H1 (cell line): Measurements from ENCODE around the gene IFT43. TPM values are rescaled to one million over a fixed set of nuclear protein-coding genes. Genes with fewer than 3 reads are reported as not detected.

ENCODE experiments used
- CTCF ChIA-PET: fragments of 300-600 bp; sonication (Branson Sonifier 250); formaldehyde crosslinking; loops from one replicate; lab custom pipeline; 2021; ENCODE audit not compliant: partially characterized antibody; lab: Charles Lee
- POLR2A ChIA-PET: fragments of 300-600 bp; sonication (Branson Sonifier 250); formaldehyde crosslinking; loops from one replicate; lab custom pipeline; 2021; ENCODE audit warnings: inconsistent platforms; ENCODE audit not compliant: partially characterized antibody; lab: Charles Lee
- DNase-seq, 2 experiments: peaks; one replicate each; pipeline versions ENCODE4 v3.0.0 to v3.0.0-alpha.2; 2010 to 2022; ENCODE audit warnings: low spot score in 2 of 2, low read depth in 1 of 2, mixed read lengths in 1 of 2
- FAIRE-seq: peaks from 2 replicates; lab custom pipeline; 2011; peaks lifted over from hg19 to GRCh38; lab: Jason Lieb, UNC
- H2AFZ ChIP-seq: 2 replicates; pipeline ENCODE4 v1.8.1; 2012; ENCODE audit warnings: low read length, inconsistent platforms
- H2AK5ac ChIP-seq: 2 replicates; pipeline ENCODE4 v1.6.1; 2013; ENCODE audit warnings: low read depth, low read length
- H2BK120ac ChIP-seq: replicated peaks from 2 replicates; pipeline ENCODE3; 2013; ENCODE audit warnings: low read depth, low read length, inconsistent platforms
- H2BK12ac ChIP-seq: 2 replicates; pipeline ENCODE4 v1.6.1; 2013; ENCODE audit warnings: low read depth, low read length
- H2BK15ac ChIP-seq: 2 replicates; pipeline ENCODE4 v1.6.1; 2013; ENCODE audit warnings: low read length
- H2BK20ac ChIP-seq: 2 replicates; pipeline ENCODE4 v1.6.1; 2013; ENCODE audit warnings: low read length
- H2BK5ac ChIP-seq: 2 replicates; pipeline ENCODE4 v1.6.1; 2013; ENCODE audit warnings: low read depth, low read length
- H3K14ac ChIP-seq: 2 replicates; pipeline ENCODE4 v1.6.1; 2013; ENCODE audit warnings: inconsistent platforms; ENCODE audit not compliant: insufficient read length
- H3K18ac ChIP-seq: 2 replicates; pipeline ENCODE4 v1.6.1; 2013; ENCODE audit warnings: low read length; ENCODE audit errors: extremely low read depth
- H3K23ac ChIP-seq: 2 replicates; pipeline ENCODE4 v1.6.1; 2013; ENCODE audit warnings: inconsistent platforms; ENCODE audit not compliant: insufficient read length
- H3K23me2 ChIP-seq: 2 replicates; pipeline ENCODE4 v1.6.1; 2013; ENCODE audit warnings: low read depth, low read length
- H3K27ac ChIP-seq: 2 replicates; pipeline ENCODE4 v1.6.1; 2011; ENCODE audit warnings: low read depth, low read length, inconsistent platforms
- H3K27me3 ChIP-seq, 4 experiments: replicated peaks in 1 of 4; 1 replicate in 1 of 4; 2 replicates in 3 of 4; pipeline versions ENCODE4 v1.6.1 to v1.8.1; 2011 to 2013; ENCODE audit warnings: low read length in 3 of 4, mild to moderate bottlenecking in 3 of 4, inconsistent platforms in 2 of 4, mixed read lengths in 2 of 4, moderate library complexity in 1 of 4; ENCODE audit not compliant: control insufficient read depth in 3 of 4, insufficient read depth in 3 of 4; ENCODE audit errors: extremely low read depth in 1 of 4
- H3K36me3 ChIP-seq, 4 experiments: 2 replicates each; pipeline versions ENCODE4 v1.6.1 to v1.8.1; 2011 to 2013; ENCODE audit warnings: mild to moderate bottlenecking in 4 of 4, low read length in 3 of 4, moderate library complexity in 2 of 4, control low read depth in 1 of 4, inconsistent platforms in 1 of 4; ENCODE audit not compliant: insufficient read depth in 4 of 4, control insufficient read depth in 2 of 4
- H3K4ac ChIP-seq: replicated peaks from 2 replicates; pipeline ENCODE3; 2013; ENCODE audit warnings: low read length, low read depth, mixed read lengths, inconsistent platforms; ENCODE audit not compliant: insufficient read length
- H3K4me1 ChIP-seq, 4 experiments: replicated peaks in 1 of 4; 1 replicate in 1 of 4; 2 replicates in 3 of 4; pipeline versions ENCODE4 v1.6.1 to v1.8.1; 2011 to 2013; ENCODE audit warnings: low read length in 3 of 4, inconsistent platforms in 2 of 4, mixed read lengths in 1 of 4; ENCODE audit not compliant: insufficient read depth in 4 of 4, control insufficient read depth in 3 of 4
- H3K4me2 ChIP-seq, 2 experiments: 2 replicates each; pipeline versions ENCODE4 v1.6.1 to v1.8.1; 2011 to 2013; ENCODE audit warnings: low read depth in 2 of 2, low read length in 2 of 2, control low read depth in 1 of 2, inconsistent platforms in 1 of 2, mild to moderate bottlenecking in 1 of 2; ENCODE audit not compliant: insufficient read depth in 1 of 2
- H3K4me3 ChIP-seq, 4 experiments: fragments of 200-600, 300-600 bp in 1 of 4; sonication (generic), shearing (Covaris generic), sonication (Bioruptor Twin) in 1 of 4; 2 replicates each; pipeline versions ENCODE4 v1.5.1 to v1.8.1; 2011 to 2016; ENCODE audit warnings: low read length in 4 of 4, low read depth in 3 of 4, control low read depth in 2 of 4, inconsistent platforms in 2 of 4, mild to moderate bottlenecking in 2 of 4, mixed read lengths in 1 of 4, moderate library complexity in 1 of 4; ENCODE audit not compliant: insufficient read depth in 2 of 4; ENCODE audit errors: extremely low read depth in 1 of 4
- H3K56ac ChIP-seq: replicated peaks from 2 replicates; pipeline ENCODE3; 2013; ENCODE audit warnings: low read depth, mild to moderate bottlenecking, mixed read lengths, low read length, inconsistent platforms; ENCODE audit not compliant: insufficient read length
- H3K79me1 ChIP-seq: 2 replicates; pipeline ENCODE4 v1.6.1; 2013; ENCODE audit warnings: low read depth, low read length, control low read depth
- H3K79me2 ChIP-seq, 2 experiments: 2 replicates each; pipeline versions ENCODE4 v1.6.1 to v1.8.1; 2012 to 2013; ENCODE audit warnings: low read length in 2 of 2, mild to moderate bottlenecking in 2 of 2, inconsistent platforms in 1 of 2; ENCODE audit not compliant: insufficient read depth in 2 of 2, control insufficient read depth in 1 of 2
- H3K9ac ChIP-seq, 4 experiments: replicated peaks in 1 of 4; 1 replicate in 1 of 4; 2 replicates in 3 of 4; pipeline versions ENCODE4 v1.6.1 to v1.8.1; 2011 to 2013; ENCODE audit warnings: low read depth in 3 of 4, low read length in 3 of 4, control low read depth in 2 of 4, mild to moderate bottlenecking in 2 of 4, moderate library complexity in 2 of 4, inconsistent platforms in 1 of 4; ENCODE audit errors: extremely low read depth in 1 of 4
- H3K9me3 ChIP-seq, 2 experiments: 2 replicates each; pipeline versions ENCODE4 v1.6.1 to v1.8.1; 2012 to 2013; ENCODE audit warnings: mild to moderate bottlenecking in 2 of 2, moderate library complexity in 2 of 2, control low read depth in 1 of 2, inconsistent platforms in 1 of 2, low read depth in 1 of 2, low read length in 1 of 2, mixed read lengths in 1 of 2; ENCODE audit not compliant: insufficient read depth in 2 of 2
- H4K20me1 ChIP-seq, 2 experiments: replicated peaks in 1 of 2; 2 replicates each; pipeline versions ENCODE3 to v1.8.1; 2011 to 2013; ENCODE audit warnings: inconsistent platforms in 2 of 2, low read length in 2 of 2, mild to moderate bottlenecking in 1 of 2; ENCODE audit not compliant: insufficient read depth in 2 of 2, control insufficient read depth in 1 of 2
- H4K5ac ChIP-seq: 2 replicates; pipeline ENCODE4 v1.6.1; 2013; ENCODE audit warnings: low read length, low read depth, mixed read lengths, inconsistent platforms; ENCODE audit not compliant: insufficient read length
- H4K8ac ChIP-seq: 2 replicates; pipeline ENCODE4 v1.8.0; 2013; ENCODE audit warnings: mild to moderate bottlenecking, moderate library complexity, low read length, inconsistent platforms; ENCODE audit not compliant: insufficient read depth; ENCODE audit errors: extremely low read depth
- H4K91ac ChIP-seq: replicated peaks from 2 replicates; pipeline ENCODE3; 2013; ENCODE audit warnings: low read length, mixed read lengths, inconsistent platforms; ENCODE audit not compliant: insufficient read length
- E2F6 ChIP-seq: IDR thresholded peaks from 2 replicates; pipeline ENCODE4 v1.6.1; 2012; ENCODE audit warnings: inconsistent platforms
- KDM5A ChIP-seq: fragments of 200-600 bp; IDR thresholded peaks from 2 replicates; pipeline ENCODE4 v1.7.1; 2012; ENCODE audit warnings: mild to moderate bottlenecking, low read length, inconsistent platforms, mixed read lengths
- SAP30 ChIP-seq: fragments of 300-600 bp; sonication (generic); IDR thresholded peaks from 2 replicates; pipeline ENCODE4 v1.7.1; 2012; ENCODE audit warnings: low read length, moderate library complexity, mild to moderate bottlenecking, inconsistent platforms; ENCODE audit not compliant: insufficient read depth, insufficient replicate concordance
- SIN3A ChIP-seq, 2 experiments: IDR thresholded peaks in 1 of 2; conservative IDR thresholded peaks in 1 of 2; 2 replicates each; pipeline ENCODE4 v1.6.1; 2011 to 2012; ENCODE audit warnings: low read length in 2 of 2, improper control_type of control experiment in 1 of 2, low read depth in 1 of 2, mild to moderate bottlenecking in 1 of 2
- TAF1 ChIP-seq: IDR thresholded peaks from 2 replicates; pipeline ENCODE4 v1.6.1; 2011; ENCODE audit warnings: mild to moderate bottlenecking, low read depth, low read length
- ZNF274 ChIP-seq: IDR thresholded peaks from 2 replicates; pipeline ENCODE4 v1.7.0; 2012; ENCODE audit warnings: low read length, borderline replicate concordance; ENCODE audit errors: extremely low read depth
- WGBS, 2 experiments: shearing (Covaris generic) in 1 of 2; methylation state at CpG; one replicate each; pipeline versions ENCODE4 v1.1.6 to v1.1.7; 2013 to 2015; ENCODE audit warnings: low lambda C conversion rate in 2 of 2, mixed read lengths in 2 of 2, inconsistent platforms in 1 of 2, low coverage in 1 of 2, missing lambda C conversion rate in 1 of 2; ENCODE audit not compliant: insufficient replicate concordance in 2 of 2, insufficient coverage in 1 of 2, insufficient read length in 1 of 2; ENCODE audit errors: extremely low coverage in 1 of 2, missing lambda C conversion rate in 1 of 2; 5-methylcytosine and 5-hydroxymethylcytosine counted together
- polyA plus RNA-seq, 7 experiments: library from polyadenylated mRNA; depleted of rRNA in 3 of 7; stranded (reverse) in 5 of 7; unstranded in 2 of 7; fragments of >200 nt in 5 of 7; fragments of 200-250 nt in 2 of 7; gene quantifications; 1 replicate in 5 of 7; 2 replicates in 1 of 7; 4 replicates in 1 of 7; pipeline versions ENCODE4 v1.2.1 to v1.2.3, GENCODE V29; 2011 to 2013; ENCODE audit warnings: missing spikeins in 2 of 7, mixed read lengths in 2 of 7
- total RNA-seq: library from RNA; stranded (reverse); fragmentation: NEBNext Ultra II Directional; extraction: Animal tissue kit (Norgen Biotek cat#: 25700); gene quantifications from 2 replicates; pipeline ENCODE4 v1.2.1, GENCODE V29; 2021

IFT43 gene
- total and polyA plus RNA-seq, 2 of the 8 experiments (the other 6 are each of a cell fraction or from before 2014, with no cell fraction given) = 17.0 to 20.8 TPM

GRCh38 chr14:75981426-75982265 is 3.9 kb upstream of the IFT43 start, which contains the start of gene TGFB3:
Gene TGFB3, minus strand, starts transcription at chr14:75981995. Its CDS starts 1,102 bp downstream, at chr14:75980893.
- Histone ChIP-seq H3K56ac (no peak within 1 kb of the TSS), H3K79me1 (no peaks in the 10 kb centered on the region), H3K36me3 (no peaks in the 10 kb centered on the region), H2AFZ (peak within 1 kb of the TSS; percentile 81), H3K79me2 (no peaks in the 10 kb centered on the region), H2BK12ac (peak within 1 kb of the TSS; percentile 22; the same call in 1 of the 2 replicates), H3K9ac (peak within 1 kb of the TSS in 3 of 4 experiments; percentile 8 to 41 (median 12); a peak in 3 of 7 replicates), H2BK20ac (no peak within 1 kb of the TSS), H3K4me1 (peaks cover 0 to 11% (median 2%) of the 10 kb centered on the region in 4 experiments; a peak in 6 of 7 replicates), H4K20me1 (no peaks in the 10 kb centered on the region), H3K18ac (peak within 1 kb of the TSS; percentile 60; the same call in 1 of the 2 replicates), H3K4me2 (peak within 1 kb of the TSS; percentile 86 to 97), H3K27ac (no peak within 1 kb of the TSS), H2AK5ac (no peak within 1 kb of the TSS), H3K23ac (no peak within 1 kb of the TSS), H2BK15ac (no peak within 1 kb of the TSS), H4K91ac (peak within 1 kb of the TSS; percentile 57), H2BK5ac (no peak within 1 kb of the TSS), H3K4ac (no peak within 1 kb of the TSS), H4K5ac (no peak within 1 kb of the TSS), H2BK120ac (no peak within 1 kb of the TSS), H3K14ac (no peak within 1 kb of the TSS), H3K27me3 (peaks cover 0 to 26% (median 17%) of the 10 kb centered on the region in 4 experiments; a peak in 5 of 7 replicates), H3K4me3 (peak within 1 kb of the TSS; percentile 47 to 89 (median 66)), H4K8ac (peak within 1 kb of the TSS; percentile 4; the same call in 1 of the 2 replicates), H3K23me2 (peaks cover 9% of the 10 kb centered on the region), H3K9me3 (no peaks in the 10 kb centered on the region)
- CTCF ChIA-PET = interaction anchor here (0.5 to 20.1 kb wide), 20 partner anchors 11 to 587 kb away, joined by 3 to 261 read pairs (median 6); no protein-coding TSS in a partner anchor
- DNase-seq = peak in 1 of 2 experiments; percentile 54
- FAIRE-seq = no peak
- 5% methylated on average over 16 of the region's 26 CpGs; no CpG with 5 or more reads in 1 of the 2 experiments for WGBS, 2 experiments
- POLR2A ChIA-PET = interaction anchor here (0.6 to 1.0 kb wide), 3 partner anchors 9 to 48 kb away, joined by 3 read pairs; no protein-coding TSS in a partner anchor
- TF ChIP-seq E2F6 (peak; percentile 10; the same call in 1 of the 2 replicates), KDM5A (no peak), TAF1 (peak; percentile 16; the same call in 1 of the 2 replicates), SAP30 (peak; percentile 23), SIN3A (conservative IDR thresholded peaks at IDR 0.05 in 1 of 2, IDR thresholded peaks at IDR 0.05 in 1 of 2; ENCODE audit: low read depth in 1 of 2, low read length in 2 of 2) (0 out of 4 replicates have a peak, but pooled peaks of 1 of the 2 experiments have one; percentile 23), ZNF274 (no peak)
